Cardiac muscle cell (in vitro differentiated cells and primary cell): ENCODE measurements around the gene KCNIP4. TPM values are rescaled to one million over a fixed set of nuclear protein-coding genes. Genes with fewer than 3 reads are reported as not detected.

Experiments
- DNase-seq, 2 donors: peaks; one replicate each; pipeline versions ENCODE4 v3.0.0 to v3.0.0-alpha.2; 2010 to 2017; ENCODE audit warnings: low read depth in 1 of 2, low spot score in 1 of 2
- H3K27ac ChIP-seq: fragments of 200-600 bp; sonication (generic); 2 replicates; pipeline ENCODE4 v1.5.1; 2016
- H3K27me3 ChIP-seq: fragments of 200-600 bp; sonication (generic); 2 replicates; pipeline ENCODE4 v1.6.0; 2016; ENCODE audit warnings: control low read depth
- H3K36me3 ChIP-seq: fragments of 200-600 bp; sonication (generic); 2 replicates; pipeline ENCODE4 v1.5.1; 2016; ENCODE audit warnings: control low read depth
- H3K4me1 ChIP-seq: fragments of 200-600 bp; sonication (generic); 2 replicates; pipeline ENCODE4 v1.8.1; 2017; ENCODE audit warnings: low read depth, mild to moderate bottlenecking, mixed run types
- H3K4me3 ChIP-seq: fragments of 200-600 bp; sonication (generic); 2 replicates; pipeline ENCODE4 v1.5.1; 2016; ENCODE audit warnings: mild to moderate bottlenecking
- H3K9me3 ChIP-seq: fragments of 200-600 bp; sonication (generic); 2 replicates; pipeline ENCODE4 v1.5.1; 2017; ENCODE audit warnings: low read depth, mild to moderate bottlenecking, control low read depth
- polyA plus RNA-seq: library from polyadenylated mRNA; unstranded; fragments of >200 nt; fragmentation: Nextera tagmentation; extraction: Ambion mirVana; gene quantifications from 2 replicates; pipeline ENCODE4 v1.2.1, GENCODE V29; 2016
- total RNA-seq: library from RNA; depleted of rRNA; stranded (reverse); fragments of >200 nt; gene quantifications from 2 replicates; pipeline ENCODE4 v1.2.3, GENCODE V29; 2016
- TF ChIP-seq, protein P1 (sequence below): IDR thresholded peaks from 2 replicates; pipeline ENCODE4 v1.5.1; 2012; ENCODE audit warnings: low read depth, mild to moderate bottlenecking, low read length

Gene KCNIP4
- total and polyA plus RNA-seq, 2 experiments from 2014 or later: 14.5 to 15.9 TPM

GRCh38 chr4:21795091-21795490 lies 153.5 kb downstream of the KCNIP4 start:
- no peak overlapping the region for H3K4me3 ChIP-seq
- DNase-seq: peak in 1 of 2 donors; percentile 66
- H3K27me3 ChIP-seq: no peaks in the 10 kb centered on the region
- TF ChIP-seq, protein P1, sequence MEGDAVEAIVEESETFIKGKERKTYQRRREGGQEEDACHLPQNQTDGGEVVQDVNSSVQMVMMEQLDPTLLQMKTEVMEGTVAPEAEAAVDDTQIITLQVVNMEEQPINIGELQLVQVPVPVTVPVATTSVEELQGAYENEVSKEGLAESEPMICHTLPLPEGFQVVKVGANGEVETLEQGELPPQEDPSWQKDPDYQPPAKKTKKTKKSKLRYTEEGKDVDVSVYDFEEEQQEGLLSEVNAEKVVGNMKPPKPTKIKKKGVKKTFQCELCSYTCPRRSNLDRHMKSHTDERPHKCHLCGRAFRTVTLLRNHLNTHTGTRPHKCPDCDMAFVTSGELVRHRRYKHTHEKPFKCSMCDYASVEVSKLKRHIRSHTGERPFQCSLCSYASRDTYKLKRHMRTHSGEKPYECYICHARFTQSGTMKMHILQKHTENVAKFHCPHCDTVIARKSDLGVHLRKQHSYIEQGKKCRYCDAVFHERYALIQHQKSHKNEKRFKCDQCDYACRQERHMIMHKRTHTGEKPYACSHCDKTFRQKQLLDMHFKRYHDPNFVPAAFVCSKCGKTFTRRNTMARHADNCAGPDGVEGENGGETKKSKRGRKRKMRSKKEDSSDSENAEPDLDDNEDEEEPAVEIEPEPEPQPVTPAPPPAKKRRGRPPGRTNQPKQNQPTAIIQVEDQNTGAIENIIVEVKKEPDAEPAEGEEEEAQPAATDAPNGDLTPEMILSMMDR: no peak
- H3K4me1 ChIP-seq: no peaks in the 10 kb centered on the region
- H3K9me3 ChIP-seq: no peaks in the 10 kb centered on the region
- no peaks in the 10 kb centered on the region for H3K36me3 ChIP-seq
- H3K27ac ChIP-seq: no peak overlapping the region

DNA sequence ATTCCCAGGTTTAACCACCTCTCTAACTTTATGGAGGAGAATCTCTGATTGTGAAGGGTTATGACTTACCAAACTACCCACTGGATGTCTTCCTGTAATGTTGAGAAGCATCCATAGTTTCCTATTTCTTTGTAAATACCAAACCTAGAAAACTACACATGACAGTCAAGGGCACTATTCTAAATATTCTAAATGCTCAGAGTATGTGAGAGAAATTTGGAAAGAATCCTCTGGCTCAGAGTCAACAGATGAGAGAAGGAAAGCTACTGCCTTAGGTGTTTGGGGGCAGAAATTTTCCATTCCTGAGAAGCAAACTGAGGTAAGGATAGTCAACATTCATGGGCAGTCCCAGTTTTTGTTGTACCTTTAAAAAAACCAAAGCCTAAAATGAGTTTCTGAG lies 155.8 kb downstream of the KCNIP4 start:
- Histone ChIP-seq H3K4me3 (no peak overlapping the region), H3K36me3 (no peaks in the 10 kb centered on the region), H3K27me3 (no peaks in the 10 kb centered on the region), H3K27ac (no peak overlapping the region), H3K4me1 (no peaks in the 10 kb centered on the region), H3K9me3 (no peaks in the 10 kb centered on the region)
- TF ChIP-seq, protein P1: no peak
- no peak for DNase-seq

DNA sequence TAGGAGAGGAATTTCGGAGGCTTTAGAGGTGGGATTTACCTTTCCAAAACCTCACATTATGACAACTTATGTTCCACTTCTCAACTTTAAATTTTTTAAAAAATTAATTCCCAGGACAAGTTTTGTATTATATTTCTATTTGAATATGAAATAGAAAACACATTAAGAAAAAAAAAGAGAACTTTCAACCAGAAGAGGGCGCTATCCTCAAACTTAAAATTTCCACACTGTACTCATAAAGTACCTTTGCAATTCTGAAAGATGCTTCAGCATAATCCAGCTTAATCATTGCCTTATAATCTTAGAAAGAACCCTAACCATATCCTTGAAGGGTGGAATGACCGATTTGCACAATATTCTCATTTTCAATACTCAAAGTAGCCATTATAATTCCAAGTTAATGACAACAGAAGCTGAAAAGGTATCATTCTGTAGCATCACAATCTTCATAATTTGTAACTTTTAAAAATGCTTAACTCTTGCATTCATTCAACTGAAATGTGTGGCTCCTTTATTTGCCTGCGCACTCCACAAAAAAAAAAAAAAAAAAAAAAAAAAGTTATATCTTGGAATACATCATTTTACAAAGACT lies 158.0 kb downstream of the KCNIP4 start:
- no peak overlapping the region for H3K27ac ChIP-seq
- H3K36me3 ChIP-seq: no peaks in the 10 kb centered on the region

DNA sequence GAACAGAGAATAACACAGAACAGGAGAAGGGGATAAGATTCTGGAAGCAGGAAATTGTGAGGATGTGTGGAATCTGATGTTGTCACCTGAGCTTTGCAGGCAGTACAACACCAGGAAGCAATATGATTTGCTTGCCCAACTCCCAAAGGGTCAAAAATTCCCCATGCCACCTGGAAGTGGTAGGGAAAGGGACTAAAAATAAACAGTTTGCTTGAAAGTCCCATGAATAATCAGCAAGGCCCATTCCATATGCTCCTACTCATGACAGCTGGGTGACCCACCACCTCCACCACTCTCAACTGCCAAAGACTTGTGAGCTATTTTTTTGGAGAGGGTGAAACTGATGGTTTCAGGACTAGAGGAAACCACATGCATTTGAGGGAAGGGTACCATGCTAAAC lies 168.4 kb downstream of the KCNIP4 start:
- no peaks in the 10 kb centered on the region for H3K36me3 ChIP-seq
- H3K4me3 ChIP-seq: no peak overlapping the region
- DNase-seq: no peak
- H3K4me1 ChIP-seq: no peaks in the 10 kb centered on the region
- TF ChIP-seq, protein P1: no peak
- no peaks in the 10 kb centered on the region for H3K9me3 ChIP-seq
- H3K27ac ChIP-seq: no peak overlapping the region
- H3K27me3 ChIP-seq: no peaks in the 10 kb centered on the region

More for the DNA sequence above, 158.0 kb downstream of the KCNIP4 start:
- Histone ChIP-seq H3K27me3 (no peaks in the 10 kb centered on the region), H3K4me3 (no peak overlapping the region), H3K4me1 (no peaks in the 10 kb centered on the region), H3K9me3 (no peaks in the 10 kb centered on the region)
- peak; percentile 54 to 71 for DNase-seq
- TF ChIP-seq, protein P1: peak; percentile 38

DNA sequence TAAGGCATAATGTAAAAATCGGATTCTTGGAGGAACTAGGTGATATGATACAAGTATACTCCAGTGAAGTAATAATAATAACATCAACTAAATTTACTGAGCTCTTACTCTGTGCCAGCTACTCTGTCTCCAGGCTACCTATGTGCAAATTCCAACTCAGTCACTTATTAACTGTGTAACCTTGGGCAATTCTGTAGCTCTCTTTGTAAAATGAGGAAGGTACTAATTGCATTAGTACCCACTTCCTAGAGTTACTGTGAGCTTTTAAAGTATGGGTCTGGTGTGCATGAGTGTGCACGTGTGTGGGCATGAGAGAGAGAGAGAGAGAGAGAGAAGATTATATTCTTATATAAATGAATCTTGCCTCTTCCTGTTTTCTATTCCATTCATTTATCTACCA lies 169.9 kb downstream of the KCNIP4 start:
- H3K9me3 ChIP-seq: no peaks in the 10 kb centered on the region
- H3K27ac ChIP-seq: no peak overlapping the region
- H3K4me1 ChIP-seq: no peaks in the 10 kb centered on the region
- H3K4me3 ChIP-seq: no peak overlapping the region
- TF ChIP-seq, protein P1: no peak
- H3K36me3 ChIP-seq: no peaks in the 10 kb centered on the region
- no peak for DNase-seq
- no peaks in the 10 kb centered on the region for H3K27me3 ChIP-seq

- TF ChIP-seq, protein P1: no peak
- DNase-seq: no peak
These were observed 172.9 kb downstream of the KCNIP4 start for GRCh38 chr4:21775703-21776102.

More at GRCh38 chr4:21775703-21776102, 172.9 kb downstream of the KCNIP4 start:
- no peak overlapping the region for H3K27ac ChIP-seq
- H3K9me3 ChIP-seq: no peaks in the 10 kb centered on the region
- H3K27me3 ChIP-seq: no peaks in the 10 kb centered on the region
- H3K4me3 ChIP-seq: no peak overlapping the region
- H3K36me3 ChIP-seq: no peaks in the 10 kb centered on the region
- no peaks in the 10 kb centered on the region for H3K4me1 ChIP-seq
